ENCODE data around the gene NUFIP2. TPM values are rescaled to one million over a fixed set of nuclear protein-coding genes. Genes with fewer than 3 reads are reported as not detected.
A peak's percentile ranks its signal among the peaks of the same experiment; 100 is the strongest.
"Not testable (repeated sequence)": the region's sequence is repeated elsewhere in the genome, so short reads cannot be mapped to it uniquely, and the experiment has no call there.

Gene NUFIP2
- total RNA-seq, 1 experiment from 2014 or later = 106 TPM

DNA sequence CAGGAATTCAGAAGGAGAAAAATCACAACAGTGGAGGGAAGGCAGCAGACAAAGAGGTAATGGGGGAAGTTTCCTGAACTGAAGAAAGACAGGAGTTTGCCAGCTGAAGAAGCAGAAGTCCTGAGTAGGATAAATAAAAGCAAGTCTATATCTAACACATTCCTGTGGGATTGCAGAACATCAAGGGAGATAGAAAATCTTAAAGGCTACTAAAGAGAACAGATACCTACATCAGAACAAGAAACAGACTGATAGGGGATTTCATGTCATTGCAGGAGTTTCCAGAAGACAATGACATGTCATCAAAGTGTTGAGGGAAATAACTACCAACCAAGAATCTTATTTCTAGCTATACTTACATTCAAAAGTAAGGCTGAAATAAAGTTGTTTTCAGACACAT is 68.6 kb downstream of the NUFIP2 start:
- ATAC-seq (no peak), DNase-seq (ENCODE audit: low read depth, low spot score) (no peak)
- no peaks in the 10 kb centered on the region for H3K36me3 ChIP-seq (ENCODE audit: control insufficient read depth, insufficient read depth, low read length)
- no peak overlapping the region for H3K4me3 ChIP-seq (ENCODE audit: low read depth in 2 of 2, low read length in 2 of 2)
- no peak overlapping the region for H3K27ac ChIP-seq (ENCODE audit: low read length)
- no TSS peak for BruUV-seq (replicated peaks)
- in situ Hi-C loops (cut with HindIII; ENCODE audit: low pct_unique_long_range_greater_than_20kb, low sequenced_read_pairs) = no loop called here
- H3K4me1 ChIP-seq (ENCODE audit: control insufficient read depth, insufficient read depth, low read length) = no peaks in the 10 kb centered on the region
- intact Hi-C loops (cut with micrococcal nuclease; ENCODE audit: unreplicated experiment) = no loop called here
- POLR2A ChIA-PET = interaction anchor here (0.8 kb wide), 1 partner anchor 93 kb away, joined by 3 read pairs; no protein-coding TSS in a partner anchor
- TF ChIP-seq SIN3A (IDR thresholded peaks at IDR 0.05; ENCODE audit: borderline replicate concordance, insufficient read depth, low read depth, low read length) (no peak), POLR2AphosphoS5 (IDR thresholded peaks at IDR 0.05; ENCODE audit: low read depth, low read length) (no peak), TCF7L2 (IDR thresholded peaks at IDR 0.05; ENCODE audit: low read depth, low read length) (no peak)
- TF ChIP-seq, protein P1, sequence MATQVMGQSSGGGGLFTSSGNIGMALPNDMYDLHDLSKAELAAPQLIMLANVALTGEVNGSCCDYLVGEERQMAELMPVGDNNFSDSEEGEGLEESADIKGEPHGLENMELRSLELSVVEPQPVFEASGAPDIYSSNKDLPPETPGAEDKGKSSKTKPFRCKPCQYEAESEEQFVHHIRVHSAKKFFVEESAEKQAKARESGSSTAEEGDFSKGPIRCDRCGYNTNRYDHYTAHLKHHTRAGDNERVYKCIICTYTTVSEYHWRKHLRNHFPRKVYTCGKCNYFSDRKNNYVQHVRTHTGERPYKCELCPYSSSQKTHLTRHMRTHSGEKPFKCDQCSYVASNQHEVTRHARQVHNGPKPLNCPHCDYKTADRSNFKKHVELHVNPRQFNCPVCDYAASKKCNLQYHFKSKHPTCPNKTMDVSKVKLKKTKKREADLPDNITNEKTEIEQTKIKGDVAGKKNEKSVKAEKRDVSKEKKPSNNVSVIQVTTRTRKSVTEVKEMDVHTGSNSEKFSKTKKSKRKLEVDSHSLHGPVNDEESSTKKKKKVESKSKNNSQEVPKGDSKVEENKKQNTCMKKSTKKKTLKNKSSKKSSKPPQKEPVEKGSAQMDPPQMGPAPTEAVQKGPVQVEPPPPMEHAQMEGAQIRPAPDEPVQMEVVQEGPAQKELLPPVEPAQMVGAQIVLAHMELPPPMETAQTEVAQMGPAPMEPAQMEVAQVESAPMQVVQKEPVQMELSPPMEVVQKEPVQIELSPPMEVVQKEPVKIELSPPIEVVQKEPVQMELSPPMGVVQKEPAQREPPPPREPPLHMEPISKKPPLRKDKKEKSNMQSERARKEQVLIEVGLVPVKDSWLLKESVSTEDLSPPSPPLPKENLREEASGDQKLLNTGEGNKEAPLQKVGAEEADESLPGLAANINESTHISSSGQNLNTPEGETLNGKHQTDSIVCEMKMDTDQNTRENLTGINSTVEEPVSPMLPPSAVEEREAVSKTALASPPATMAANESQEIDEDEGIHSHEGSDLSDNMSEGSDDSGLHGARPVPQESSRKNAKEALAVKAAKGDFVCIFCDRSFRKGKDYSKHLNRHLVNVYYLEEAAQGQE (IDR thresholded peaks at IDR 0.05; ENCODE audit: insufficient read depth in 1 of 2, low read depth in 2 of 2, low read length in 1 of 2) = no peak
- H3K27me3 ChIP-seq (ENCODE audit: control insufficient read depth, insufficient read depth, low read length) = no peaks in the 10 kb centered on the region
- CTCF ChIA-PET = interaction anchor here (0.7 to 1.5 kb wide), 2 partner anchors 65 to 77 kb away, joined by 5 to 10 read pairs; no protein-coding TSS in a partner anchor
- H3K9me3 ChIP-seq (ENCODE audit: control insufficient read depth, insufficient read depth, low read depth, low read length) = no peaks in the 10 kb centered on the region

DNA sequence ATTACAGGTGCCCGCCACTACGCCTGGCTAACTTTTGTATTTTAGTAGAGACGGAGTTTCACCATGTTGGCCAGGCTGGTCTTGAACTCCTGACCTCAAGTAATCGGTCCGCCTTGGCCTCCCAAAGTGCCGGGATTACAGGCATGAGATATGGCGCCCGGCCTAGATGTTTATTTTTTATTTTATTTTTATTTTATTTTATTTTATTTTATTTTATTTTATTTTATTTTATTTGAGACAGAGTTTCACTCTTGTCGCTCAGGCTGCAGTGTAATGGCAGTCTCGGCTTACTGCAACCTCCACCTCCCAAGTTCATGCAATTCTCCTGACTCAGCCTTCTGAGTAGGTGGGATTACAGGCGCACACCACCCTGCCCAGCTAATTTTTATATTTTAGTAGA is 72.6 kb downstream of the NUFIP2 start:
- DNase-seq (ENCODE audit: low read depth, low spot score); H3K4me1 ChIP-seq (ENCODE audit: control insufficient read depth, insufficient read depth, low read length); in situ Hi-C loops (cut with HindIII; ENCODE audit: low pct_unique_long_range_greater_than_20kb, low sequenced_read_pairs); H3K36me3 ChIP-seq (ENCODE audit: control insufficient read depth, insufficient read depth, low read length); CTCF ChIA-PET; H3K27me3 ChIP-seq (ENCODE audit: control insufficient read depth, insufficient read depth, low read length); intact Hi-C loops (cut with micrococcal nuclease; ENCODE audit: unreplicated experiment); POLR2A ChIA-PET; BruUV-seq (replicated peaks); H3K9me3 ChIP-seq (ENCODE audit: control insufficient read depth, insufficient read depth, low read depth, low read length); H3K4me3 ChIP-seq (ENCODE audit: low read depth in 2 of 2, low read length in 2 of 2); H3K27ac ChIP-seq (ENCODE audit: low read length); ATAC-seq: not testable (repeated sequence)

DNA sequence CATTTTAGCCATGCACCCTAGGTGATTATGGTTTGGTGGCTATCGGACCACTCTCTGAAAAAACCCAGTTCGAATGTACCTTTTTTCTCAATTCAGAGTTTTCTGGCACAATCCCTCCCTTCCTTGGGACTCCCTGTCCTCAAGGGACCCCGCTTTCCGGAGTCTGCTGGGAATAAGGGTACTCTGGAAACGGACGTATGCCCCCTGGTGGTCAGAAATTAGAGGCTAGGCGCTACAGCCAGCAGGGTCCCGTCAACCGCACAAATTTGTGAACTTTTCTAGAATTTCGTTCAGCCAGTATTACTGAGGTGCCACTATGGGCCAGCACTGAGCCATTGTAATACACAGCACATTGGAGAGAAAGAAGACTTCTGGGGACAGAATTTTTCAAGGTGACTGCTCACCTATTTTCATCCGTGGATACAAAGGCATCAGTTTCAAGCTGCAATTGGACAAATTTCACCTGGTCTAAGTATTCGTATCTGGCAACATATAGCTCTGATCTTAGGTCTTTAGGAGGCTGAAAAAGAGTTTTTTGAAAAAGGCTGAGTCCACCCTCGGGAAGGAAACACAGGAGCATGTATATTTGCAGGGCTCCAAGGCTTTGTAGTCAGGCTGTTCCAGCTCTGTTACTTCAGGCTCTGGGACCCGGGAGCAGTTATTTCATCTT is 74.4 kb downstream of the NUFIP2 start:
- POLR2A ChIA-PET = interaction anchor here (0.6 kb wide), 1 partner anchor 39 kb away, joined by 5 read pairs; the partner anchor contains the start of gene MYO18A
- TF ChIP-seq, protein P2, sequence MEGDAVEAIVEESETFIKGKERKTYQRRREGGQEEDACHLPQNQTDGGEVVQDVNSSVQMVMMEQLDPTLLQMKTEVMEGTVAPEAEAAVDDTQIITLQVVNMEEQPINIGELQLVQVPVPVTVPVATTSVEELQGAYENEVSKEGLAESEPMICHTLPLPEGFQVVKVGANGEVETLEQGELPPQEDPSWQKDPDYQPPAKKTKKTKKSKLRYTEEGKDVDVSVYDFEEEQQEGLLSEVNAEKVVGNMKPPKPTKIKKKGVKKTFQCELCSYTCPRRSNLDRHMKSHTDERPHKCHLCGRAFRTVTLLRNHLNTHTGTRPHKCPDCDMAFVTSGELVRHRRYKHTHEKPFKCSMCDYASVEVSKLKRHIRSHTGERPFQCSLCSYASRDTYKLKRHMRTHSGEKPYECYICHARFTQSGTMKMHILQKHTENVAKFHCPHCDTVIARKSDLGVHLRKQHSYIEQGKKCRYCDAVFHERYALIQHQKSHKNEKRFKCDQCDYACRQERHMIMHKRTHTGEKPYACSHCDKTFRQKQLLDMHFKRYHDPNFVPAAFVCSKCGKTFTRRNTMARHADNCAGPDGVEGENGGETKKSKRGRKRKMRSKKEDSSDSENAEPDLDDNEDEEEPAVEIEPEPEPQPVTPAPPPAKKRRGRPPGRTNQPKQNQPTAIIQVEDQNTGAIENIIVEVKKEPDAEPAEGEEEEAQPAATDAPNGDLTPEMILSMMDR (IDR thresholded peaks at IDR 0.05) = peak; percentile 94
- TF ChIP-seq, protein P1 (IDR thresholded peaks at IDR 0.05; ENCODE audit: insufficient read depth in 1 of 2, low read depth in 2 of 2, low read length in 1 of 2) = no peak
- Histone ChIP-seq H3K36me3 (ENCODE audit: control insufficient read depth, insufficient read depth, low read length) (no peaks in the 10 kb centered on the region), H3K4me1 (ENCODE audit: control insufficient read depth, insufficient read depth, low read length) (peaks cover 6% of the 10 kb centered on the region), H3K9me3 (ENCODE audit: control insufficient read depth, insufficient read depth, low read depth, low read length) (no peaks in the 10 kb centered on the region), H3K27ac (ENCODE audit: low read length) (peak overlapping the region; percentile 58; the same call in 1 of the 2 replicates), H3K4me3 (ENCODE audit: low read depth in 2 of 2, low read length in 2 of 2) (peak overlapping the region in 1 of 2 experiments; percentile 24; a peak in 2 of 4 replicates), H3K27me3 (ENCODE audit: control insufficient read depth, insufficient read depth, low read length) (no peaks in the 10 kb centered on the region)
- in situ Hi-C loops (cut with HindIII; ENCODE audit: low pct_unique_long_range_greater_than_20kb, low sequenced_read_pairs) (no loop called here), intact Hi-C loops (cut with micrococcal nuclease; ENCODE audit: unreplicated experiment) (loop anchor here (1.0 to 2.0 kb wide), 2 partner anchors 39 to 71 kb away; partner anchors contain the start of gene MYO18A)
- DNase-seq (ENCODE audit: low read depth, low spot score) (peak; percentile 41), ATAC-seq (peak; percentile 95)
- no TSS peak for BruUV-seq (replicated peaks)
- CTCF ChIA-PET = interaction anchor here (0.6 to 2.5 kb wide), 19 partner anchors 12 to 104 kb away, joined by 3 to 25 read pairs (median 4); no protein-coding TSS in a partner anchor

Measured in Panc1 (cell line).